MM.1S (cell line): Measurements from ENCODE around the gene GBGT1.

Source experiments
- DNase-seq: peaks from one replicate; pipeline ENCODE4 v3.0.0-alpha.2; 2015
- H2AFZ ChIP-seq: fragments of 300-600 bp; sonication (generic); 2 replicates; pipeline ENCODE4 v1.6.0; 2016; ENCODE audit warnings: antibody characterized with exemption, low read length
- H3F3A ChIP-seq: fragments of 300-600 bp; sonication (generic); 2 replicates; pipeline ENCODE4 v1.6.1; 2016; ENCODE audit warnings: mild to moderate bottlenecking, antibody characterized with exemption, low read length, moderate library complexity, mixed read lengths; ENCODE audit not compliant: insufficient read depth
- H3K27ac ChIP-seq: fragments of 300-600 bp; sonication (generic); 2 replicates; pipeline ENCODE4 v1.5.1; 2016; ENCODE audit warnings: mild to moderate bottlenecking, low read length
- H3K27me3 ChIP-seq: fragments of 300-600 bp; sonication (generic); replicated peaks from 2 replicates; pipeline ENCODE4 v1.6.0; 2016; ENCODE audit warnings: low read length; ENCODE audit not compliant: insufficient read depth
- H3K36me3 ChIP-seq: fragments of 300-600 bp; sonication (generic); replicated peaks from 2 replicates; pipeline ENCODE4 v1.6.1; 2016; ENCODE audit warnings: mild to moderate bottlenecking, low read length, mixed read lengths; ENCODE audit not compliant: insufficient read depth
- H3K4me1 ChIP-seq: fragments of 300-600 bp; sonication (generic); 2 replicates; pipeline ENCODE4 v1.6.1; 2016; ENCODE audit warnings: low read length, mixed read lengths
- H3K4me2 ChIP-seq: fragments of 300-600 bp; sonication (generic); 2 replicates; pipeline ENCODE4 v1.6.0; 2016; ENCODE audit warnings: low read depth, low read length
- H3K4me3 ChIP-seq: fragments of 300-600 bp; sonication (generic); 2 replicates; pipeline ENCODE4 v1.5.1; 2016; ENCODE audit warnings: low read length, mixed read lengths
- H3K79me2 ChIP-seq: fragments of 300-600 bp; sonication (generic); 2 replicates; pipeline ENCODE4 v1.6.1; 2016; ENCODE audit warnings: mixed run types, low read length, mixed read lengths
- H3K9ac ChIP-seq: fragments of 300-600 bp; sonication (generic); 2 replicates; pipeline ENCODE4 v1.6.1; 2016; ENCODE audit warnings: low read length, mixed read lengths
- H3K9me2 ChIP-seq: fragments of 300-600 bp; sonication (generic); replicated peaks from 2 replicates; pipeline ENCODE4 v1.6.1; 2016; ENCODE audit warnings: mild to moderate bottlenecking, low read length, mixed read lengths; ENCODE audit not compliant: insufficient read depth
- H3K9me3 ChIP-seq: fragments of 300-600 bp; sonication (generic); replicated peaks from 2 replicates; pipeline ENCODE4 v1.6.1; 2016; ENCODE audit warnings: mild to moderate bottlenecking, low read length, mixed read lengths; ENCODE audit not compliant: insufficient read depth
- H4K20me1 ChIP-seq: fragments of 300-600 bp; sonication (generic); 2 replicates; pipeline ENCODE4 v1.6.1; 2016; ENCODE audit warnings: mild to moderate bottlenecking, low read length, moderate library complexity, mixed read lengths; ENCODE audit not compliant: insufficient read depth
- EZH2 ChIP-seq: fragments of 300-600 bp; sonication (generic); optimal IDR thresholded peaks from 2 replicates; pipeline ENCODE3; 2017; ENCODE audit warnings: low read depth, mild to moderate bottlenecking, antibody characterized with exemption, low read length, mixed read lengths
- EZH2phosphoT487 ChIP-seq: fragments of 300-600 bp; sonication (generic); IDR thresholded peaks from 2 replicates; pipeline ENCODE4 v1.6.1; 2018; ENCODE audit warnings: antibody characterized with exemption, low read length
- TF ChIP-seq, protein P1 (sequence below): fragments of 300-600 bp; sonication (generic); IDR thresholded peaks from 2 replicates; pipeline ENCODE4 v1.5.1; 2016; ENCODE audit warnings: antibody characterized with exemption, low read length, mixed read lengths

Gene GBGT1

DNA sequence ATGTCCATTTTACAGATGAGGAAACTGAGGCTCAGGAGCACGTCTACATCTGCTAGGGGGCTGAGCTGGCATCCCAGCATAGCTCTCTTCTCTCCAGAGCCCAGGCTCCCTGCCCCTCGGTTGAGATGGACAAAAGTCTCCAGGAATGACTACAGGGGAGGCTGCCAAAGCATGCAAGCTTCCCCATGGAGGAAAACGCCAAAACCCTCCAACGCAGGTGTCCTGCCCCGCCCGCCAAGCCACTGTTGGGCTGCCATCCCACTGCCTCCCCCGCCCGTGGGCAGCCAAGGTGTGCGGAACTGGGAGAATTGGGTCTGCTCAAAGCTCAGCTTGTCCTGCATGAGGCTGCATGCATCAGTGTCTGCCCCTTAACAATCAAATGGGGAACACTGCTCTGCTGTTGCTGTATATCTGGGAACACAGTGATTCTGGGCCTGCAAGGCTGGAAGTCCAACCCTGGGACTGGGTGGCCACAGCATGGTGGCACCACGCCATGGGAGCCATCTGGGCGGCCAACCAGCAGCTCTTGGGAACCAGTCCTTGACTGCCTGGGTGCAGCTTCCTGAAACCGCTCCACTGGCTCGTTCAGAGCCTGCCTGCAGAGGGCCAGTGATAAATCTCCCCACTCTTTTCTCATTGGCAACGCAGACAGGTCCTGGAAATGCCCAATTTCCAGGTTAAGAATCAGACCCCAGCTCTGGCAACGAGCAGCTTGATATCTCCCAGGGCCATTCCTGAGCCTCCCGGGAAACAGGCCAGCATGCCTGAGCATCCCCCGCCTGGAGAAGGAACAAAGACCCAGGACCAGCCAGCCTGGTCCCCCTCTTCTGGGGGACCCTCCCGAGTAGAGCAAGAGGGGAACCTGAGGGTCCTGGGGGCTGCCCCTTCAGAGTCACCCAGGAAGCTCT, 46.2 kb downstream of the GBGT1 start:
- 0 out of 2 replicates have a peak, but pooled peaks cover 3% of the 10 kb centered on the region for H3K4me1 ChIP-seq
- DNase-seq: no peak
- peaks cover 6% of the 10 kb centered on the region; the same call in 1 of the 2 replicates for H3F3A ChIP-seq
- TF ChIP-seq, protein P1, sequence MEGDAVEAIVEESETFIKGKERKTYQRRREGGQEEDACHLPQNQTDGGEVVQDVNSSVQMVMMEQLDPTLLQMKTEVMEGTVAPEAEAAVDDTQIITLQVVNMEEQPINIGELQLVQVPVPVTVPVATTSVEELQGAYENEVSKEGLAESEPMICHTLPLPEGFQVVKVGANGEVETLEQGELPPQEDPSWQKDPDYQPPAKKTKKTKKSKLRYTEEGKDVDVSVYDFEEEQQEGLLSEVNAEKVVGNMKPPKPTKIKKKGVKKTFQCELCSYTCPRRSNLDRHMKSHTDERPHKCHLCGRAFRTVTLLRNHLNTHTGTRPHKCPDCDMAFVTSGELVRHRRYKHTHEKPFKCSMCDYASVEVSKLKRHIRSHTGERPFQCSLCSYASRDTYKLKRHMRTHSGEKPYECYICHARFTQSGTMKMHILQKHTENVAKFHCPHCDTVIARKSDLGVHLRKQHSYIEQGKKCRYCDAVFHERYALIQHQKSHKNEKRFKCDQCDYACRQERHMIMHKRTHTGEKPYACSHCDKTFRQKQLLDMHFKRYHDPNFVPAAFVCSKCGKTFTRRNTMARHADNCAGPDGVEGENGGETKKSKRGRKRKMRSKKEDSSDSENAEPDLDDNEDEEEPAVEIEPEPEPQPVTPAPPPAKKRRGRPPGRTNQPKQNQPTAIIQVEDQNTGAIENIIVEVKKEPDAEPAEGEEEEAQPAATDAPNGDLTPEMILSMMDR: no peak
- TF ChIP-seq EZH2 (no peak), EZH2phosphoT487 (no peak)
- H4K20me1 ChIP-seq: no peaks in the 10 kb centered on the region
- H3K79me2 ChIP-seq: peaks cover 17% of the 10 kb centered on the region
- H3K9me2 ChIP-seq: no peaks in the 10 kb centered on the region
- H3K27me3 ChIP-seq: no peaks in the 10 kb centered on the region
- H3K9me3 ChIP-seq: no peaks in the 10 kb centered on the region
- H3K27ac ChIP-seq: no peak overlapping the region
- no peak overlapping the region for H3K4me3 ChIP-seq
- H2AFZ ChIP-seq: no peak overlapping the region
- no peaks in the 10 kb centered on the region for H3K36me3 ChIP-seq
- H3K9ac ChIP-seq: no peak overlapping the region
- no peak overlapping the region for H3K4me2 ChIP-seq

DNA sequence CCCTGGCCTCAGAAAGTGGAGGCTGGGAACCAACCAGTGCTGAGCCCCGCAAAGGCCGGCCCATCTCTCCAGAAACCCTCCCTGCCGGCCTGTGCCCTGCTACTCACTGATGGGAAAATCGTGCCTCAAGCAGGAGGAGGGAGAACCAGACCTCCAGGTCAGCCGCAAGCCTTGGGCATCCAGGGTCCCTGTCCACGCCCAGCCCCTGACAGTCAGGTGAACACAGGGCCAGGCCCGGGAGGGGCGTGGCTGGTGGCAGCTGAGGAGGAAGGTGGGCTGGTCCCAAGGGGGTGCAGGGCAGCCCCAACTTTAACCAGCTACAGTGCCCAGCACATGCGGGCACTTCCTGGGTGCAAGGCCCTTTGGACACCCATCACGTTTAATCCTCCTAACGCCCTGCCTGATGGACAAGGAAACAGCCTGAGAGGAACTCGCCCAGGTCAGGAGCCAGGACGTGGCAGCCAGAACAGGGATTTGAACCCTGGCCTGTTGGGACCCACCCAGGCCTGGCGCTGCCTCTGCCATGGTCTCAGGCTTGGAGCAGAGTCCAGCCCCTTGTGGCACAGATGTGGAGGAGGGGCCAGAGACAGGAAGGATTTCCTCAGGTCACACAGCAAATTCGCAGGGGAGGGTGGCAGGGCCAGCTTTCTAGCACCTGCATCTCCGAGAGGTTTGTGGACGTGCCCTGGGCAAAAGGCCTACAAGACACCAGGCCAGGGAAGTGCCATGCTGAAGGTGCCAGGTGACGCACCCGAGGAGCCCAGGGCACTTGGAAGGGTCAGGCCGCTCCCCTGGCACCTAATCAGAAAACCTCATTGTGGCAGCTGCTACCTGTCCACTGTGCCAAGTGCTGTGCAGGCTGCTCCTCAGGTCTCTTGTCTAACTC, 47.1 kb downstream of the GBGT1 start:
- no peaks in the 10 kb centered on the region for H3K9me2 ChIP-seq
- no peak for TF ChIP-seq EZH2
- TF ChIP-seq, protein P1: no peak
- TF ChIP-seq EZH2phosphoT487: no peak
- H3K4me1 ChIP-seq: 0 out of 2 replicates have a peak, but pooled peaks cover 2% of the 10 kb centered on the region
- peaks cover 17% of the 10 kb centered on the region for H3K79me2 ChIP-seq
- H3K4me2 ChIP-seq: no peak overlapping the region
- H3K9ac ChIP-seq: no peak overlapping the region
- H4K20me1 ChIP-seq: no peaks in the 10 kb centered on the region
- no peaks in the 10 kb centered on the region for H3K36me3 ChIP-seq
- no peak overlapping the region for H3K4me3 ChIP-seq
- no peak for DNase-seq
- no peaks in the 10 kb centered on the region for H3K9me3 ChIP-seq
- H3F3A ChIP-seq: peaks cover 2% of the 10 kb centered on the region; the same call in 1 of the 2 replicates
- H3K27me3 ChIP-seq: no peaks in the 10 kb centered on the region
- no peak overlapping the region for H3K27ac ChIP-seq
- no peak overlapping the region for H2AFZ ChIP-seq

DNA sequence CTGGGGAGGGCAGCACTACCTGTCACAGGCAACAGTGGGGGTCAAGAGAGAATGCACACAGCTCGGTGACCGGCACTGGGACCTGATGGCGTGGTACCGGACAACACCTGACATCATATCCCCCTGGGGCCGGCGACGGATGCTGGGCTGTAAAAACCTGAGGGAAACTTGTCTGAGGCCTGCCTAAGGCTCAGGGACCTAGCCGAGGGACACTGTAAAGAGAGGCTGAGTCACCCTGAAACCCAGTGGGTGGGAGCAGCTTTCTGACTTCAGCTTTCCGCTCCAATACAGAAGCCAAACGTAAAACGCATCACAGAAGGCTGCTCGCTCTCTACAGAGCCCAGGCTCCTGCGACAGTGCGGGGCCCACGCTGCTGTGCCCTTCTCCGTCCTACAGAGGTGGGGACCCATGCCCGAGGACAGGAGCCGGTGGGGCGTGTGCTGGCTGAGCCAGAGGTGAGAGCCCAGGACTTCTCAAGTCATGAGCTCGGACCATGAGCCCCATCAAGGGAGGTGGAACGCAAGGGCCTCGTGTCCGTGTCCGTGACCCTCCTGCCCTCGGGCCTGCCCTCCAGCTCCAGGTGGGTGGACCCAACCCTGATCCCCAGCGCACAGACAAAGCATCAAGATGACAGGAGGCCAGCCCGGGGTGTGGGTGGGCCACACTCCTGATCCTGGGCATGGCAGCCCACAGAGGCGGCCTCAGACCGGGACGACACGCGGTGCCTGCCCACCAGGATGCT, 47.9 kb downstream of the GBGT1 start:
- H3F3A ChIP-seq: no peaks in the 10 kb centered on the region
- H3K4me1 ChIP-seq: no peaks in the 10 kb centered on the region
- H2AFZ ChIP-seq: no peak overlapping the region
- no peak for DNase-seq
- no peaks in the 10 kb centered on the region for H3K9me2 ChIP-seq
- H3K4me2 ChIP-seq: no peak overlapping the region
- no peak overlapping the region for H3K9ac ChIP-seq
- H3K27ac ChIP-seq: no peak overlapping the region
- TF ChIP-seq EZH2phosphoT487 (no peak), EZH2 (no peak)
- TF ChIP-seq, protein P1: no peak
- peaks cover 17% of the 10 kb centered on the region for H3K79me2 ChIP-seq
- H3K36me3 ChIP-seq: no peaks in the 10 kb centered on the region
- no peaks in the 10 kb centered on the region for H4K20me1 ChIP-seq
- H3K27me3 ChIP-seq: no peaks in the 10 kb centered on the region
- H3K9me3 ChIP-seq: no peaks in the 10 kb centered on the region
- H3K4me3 ChIP-seq: no peak overlapping the region
